ENCODE measurements around the gene ADAMTS15. TPM values are rescaled to one million over a fixed set of nuclear protein-coding genes. Genes with fewer than 3 reads are reported as not detected.

The ADAMTS15 gene
- total and polyA plus RNA-seq, 2 experiments from 2014 or later: 2.2 to 12.9 TPM

- H3K27me3 ChIP-seq: no peaks in the 10 kb centered on the region
- no peaks in the 10 kb centered on the region for H3K9me3 ChIP-seq (ENCODE audit: low read depth)
- H3K36me3 ChIP-seq: no peaks in the 10 kb centered on the region
- H3K4me1 ChIP-seq (ENCODE audit: low read depth): peaks cover 7% of the 10 kb centered on the region
- H3K27ac ChIP-seq: no peak overlapping the region
- TF ChIP-seq CTCF (IDR thresholded peaks at IDR 0.05; ENCODE audit: low read depth, low read length): no peak
- H3K4me3 ChIP-seq: no peak overlapping the region
- DNase-seq (ENCODE audit: low read depth in 1 of 2, low spot score in 1 of 2): no peak
Observed at GRCh38 chr11:130445788-130446187, 2.7 kb upstream of the ADAMTS15 start.

GRCh38 chr11:130448039-130448415, 418 bp upstream of the ADAMTS15 start:
- DNase-seq (ENCODE audit: low read depth in 1 of 2, low spot score in 1 of 2): no peak
- Histone ChIP-seq H3K27me3 (no peaks in the 10 kb centered on the region), H3K27ac (no peak overlapping the region)

GRCh38 chr11:130449310-130449990, 1.0 kb downstream of the ADAMTS15 start:
- H3K36me3 ChIP-seq: no peaks in the 10 kb centered on the region
- H3K27me3 ChIP-seq: no peaks in the 10 kb centered on the region
- peaks cover 19% of the 10 kb centered on the region for H3K4me1 ChIP-seq (ENCODE audit: low read depth)
- H3K27ac ChIP-seq: peak overlapping the region; percentile 70
- H3K9me3 ChIP-seq (ENCODE audit: low read depth): no peaks in the 10 kb centered on the region
- TF ChIP-seq CTCF (IDR thresholded peaks at IDR 0.05; ENCODE audit: low read depth, low read length): no peak
- DNase-seq (ENCODE audit: low read depth in 1 of 2, low spot score in 1 of 2): peak; percentile 28 to 52
- peak overlapping the region; percentile 59 for H3K4me3 ChIP-seq

More at GRCh38 chr11:130448039-130448415, 418 bp upstream of the ADAMTS15 start:
- Histone ChIP-seq H3K4me3 (peak overlapping the region; percentile 59), H3K9me3 (ENCODE audit: low read depth) (no peaks in the 10 kb centered on the region), H3K4me1 (ENCODE audit: low read depth) (peaks cover 13% of the 10 kb centered on the region), H3K36me3 (no peaks in the 10 kb centered on the region)
- no peak for TF ChIP-seq CTCF (IDR thresholded peaks at IDR 0.05; ENCODE audit: low read depth, low read length)

GRCh38 chr11:130449996-130450769, 1.7 kb downstream of the ADAMTS15 start:
- H3K27me3 ChIP-seq: no peaks in the 10 kb centered on the region
- H3K4me1 ChIP-seq (ENCODE audit: low read depth): peaks cover 26% of the 10 kb centered on the region
- H3K27ac ChIP-seq: peak overlapping the region; percentile 49
- TF ChIP-seq CTCF (IDR thresholded peaks at IDR 0.05; ENCODE audit: low read depth, low read length): peak; percentile 76
- DNase-seq (ENCODE audit: low read depth in 1 of 2, low spot score in 1 of 2): peak; percentile 94 to 95
- H3K4me3 ChIP-seq: peak overlapping the region; percentile 59
- no peaks in the 10 kb centered on the region for H3K9me3 ChIP-seq (ENCODE audit: low read depth)
- no peaks in the 10 kb centered on the region for H3K36me3 ChIP-seq

GRCh38 chr11:130451231-130452019, 3.0 kb downstream of the ADAMTS15 start:
- Histone ChIP-seq H3K27me3 (no peaks in the 10 kb centered on the region), H3K4me3 (no peak overlapping the region), H3K9me3 (ENCODE audit: low read depth) (no peaks in the 10 kb centered on the region), H3K4me1 (ENCODE audit: low read depth) (peaks cover 27% of the 10 kb centered on the region), H3K27ac (no peak overlapping the region), H3K36me3 (no peaks in the 10 kb centered on the region)
- no peak for TF ChIP-seq CTCF (IDR thresholded peaks at IDR 0.05; ENCODE audit: low read depth, low read length)
- DNase-seq (ENCODE audit: low read depth in 1 of 2, low spot score in 1 of 2): peak in 1 of 2 donors; percentile 74
